RPMI8226 (cell line): ENCODE results near the gene PROSER2.

Experiments
- DNase-seq: peaks from one replicate; pipeline ENCODE4 v3.0.0-alpha.2; 2015

Gene PROSER2

GRCh38 chr10:11869743-11870460 is 46.7 kb downstream of the PROSER2 start:
- no peak for DNase-seq

- DNase-seq: no peak
Measured at GRCh38 chr10:11870461-11870780, 47.3 kb downstream of the PROSER2 start.

- DNase-seq: no peak
Measured at GRCh38 chr10:11870900-11871400, 47.8 kb downstream of the PROSER2 start.

- DNase-seq: no peak
Measured at GRCh38 chr10:11871466-11871865, 48.3 kb downstream of the PROSER2 start.

- no peak for DNase-seq
Measured at GRCh38 chr10:11874568-11875493, 51.7 kb downstream of the PROSER2 start.

- DNase-seq: no peak
Measured at GRCh38 chr10:11875494-11876281, 52.5 kb downstream of the PROSER2 start.

- DNase-seq: no peak
Measured at GRCh38 chr10:11876324-11876723, 53.2 kb downstream of the PROSER2 start.

GRCh38 chr10:11876805-11877590 is 53.8 kb downstream of the PROSER2 start:
- DNase-seq: no peak

GRCh38 chr10:11877591-11877905 is 54.4 kb downstream of the PROSER2 start:
- DNase-seq: no peak

- DNase-seq: no peak
Measured at GRCh38 chr10:11878776-11879175, 55.6 kb downstream of the PROSER2 start.

GRCh38 chr10:11879387-11880094 is 56.4 kb downstream of the PROSER2 start:
- DNase-seq: no peak

GRCh38 chr10:11880151-11881029 is 57.2 kb downstream of the PROSER2 start:
- DNase-seq: no peak

- DNase-seq: no peak
Measured at GRCh38 chr10:11881030-11881476, 57.9 kb downstream of the PROSER2 start.

GRCh38 chr10:11881477-11882417 is 58.6 kb downstream of the PROSER2 start:
- DNase-seq: no peak

GRCh38 chr10:11882646-11883375 is 59.7 kb downstream of the PROSER2 start:
- no peak for DNase-seq

- DNase-seq: no peak
Measured at GRCh38 chr10:11884706-11885423, 61.7 kb downstream of the PROSER2 start.

GRCh38 chr10:11885437-11886137 is 62.4 kb downstream of the PROSER2 start:
- no peak for DNase-seq

GRCh38 chr10:11886138-11886474 is 63.0 kb downstream of the PROSER2 start:
- no peak for DNase-seq
